ENCODE measurements around the gene SUGCT.

SUGCT gene

GRCh38 chr7:40721342-40721949 lies 586.6 kb downstream of the SUGCT start:
- Histone ChIP-seq H3K9me3 (ENCODE audit: control insufficient read depth, insufficient read depth, low read depth, low read length) (no peaks in the 10 kb centered on the region), H3K9ac (ENCODE audit: low read length) (no peak overlapping the region), H3K27me3 (ENCODE audit: control insufficient read depth, insufficient read depth, low read length) (no peaks in the 10 kb centered on the region), H3K4me3 (ENCODE audit: low read depth, low read length) (no peak overlapping the region), H3K27ac (ENCODE audit: low read depth, low read length) (no peak overlapping the region), H3K4me1 (ENCODE audit: control insufficient read depth, insufficient read depth, low read length) (peaks cover 8% of the 10 kb centered on the region), H3K36me3 (ENCODE audit: control insufficient read depth, insufficient read depth, low read length) (no peaks in the 10 kb centered on the region)

DNA sequence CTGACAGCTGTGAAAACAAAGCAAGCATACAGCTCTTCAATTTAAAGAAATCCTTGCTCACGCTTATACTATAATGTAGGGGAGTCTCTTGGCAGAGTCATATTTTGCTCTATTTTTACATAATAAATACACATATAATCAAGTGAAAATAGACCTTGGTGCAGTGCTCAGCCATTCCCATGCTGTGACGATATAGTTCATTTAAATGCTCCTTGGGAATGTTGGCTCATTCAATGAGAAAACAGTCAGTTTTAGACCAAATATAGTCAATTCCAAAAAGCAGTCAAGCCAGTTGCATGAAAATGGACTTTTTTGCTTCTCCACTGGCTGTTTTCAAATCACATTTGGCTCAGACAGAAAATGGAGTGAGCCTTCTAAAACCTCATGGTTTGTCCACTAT lies 587.4 kb downstream of the SUGCT start:
- Histone ChIP-seq H3K36me3 (ENCODE audit: control insufficient read depth, insufficient read depth, low read length) (no peaks in the 10 kb centered on the region), H3K9ac (ENCODE audit: low read length) (no peak overlapping the region), H3K9me3 (ENCODE audit: control insufficient read depth, insufficient read depth, low read depth, low read length) (no peaks in the 10 kb centered on the region), H3K4me3 (ENCODE audit: low read depth, low read length) (no peak overlapping the region), H3K27ac (ENCODE audit: low read depth, low read length) (no peak overlapping the region), H3K4me1 (ENCODE audit: control insufficient read depth, insufficient read depth, low read length) (peaks cover 8% of the 10 kb centered on the region), H3K27me3 (ENCODE audit: control insufficient read depth, insufficient read depth, low read length) (no peaks in the 10 kb centered on the region)

GRCh38 chr7:40723829-40724228 lies 589.0 kb downstream of the SUGCT start:
- H3K4me1 ChIP-seq (ENCODE audit: control insufficient read depth, insufficient read depth, low read length) = peaks cover 4% of the 10 kb centered on the region; the same call in 1 of the 2 replicates

GRCh38 chr7:40726559-40726958 lies 591.8 kb downstream of the SUGCT start:
- Histone ChIP-seq H3K4me3 (ENCODE audit: low read depth, low read length) (no peak overlapping the region), H3K4me1 (ENCODE audit: control insufficient read depth, insufficient read depth, low read length) (peaks cover 4% of the 10 kb centered on the region; the same call in 1 of the 2 replicates), H3K9me3 (ENCODE audit: control insufficient read depth, insufficient read depth, low read depth, low read length) (no peaks in the 10 kb centered on the region; the same call in 1 of the 2 replicates), H3K36me3 (ENCODE audit: control insufficient read depth, insufficient read depth, low read length) (no peaks in the 10 kb centered on the region), H3K27me3 (ENCODE audit: control insufficient read depth, insufficient read depth, low read length) (no peaks in the 10 kb centered on the region), H3K9ac (ENCODE audit: low read length) (no peak overlapping the region), H3K27ac (ENCODE audit: low read depth, low read length) (no peak overlapping the region)

More at GRCh38 chr7:40723829-40724228, 589.0 kb downstream of the SUGCT start:
- Histone ChIP-seq H3K27ac (ENCODE audit: low read depth, low read length) (no peak overlapping the region), H3K27me3 (ENCODE audit: control insufficient read depth, insufficient read depth, low read length) (no peaks in the 10 kb centered on the region), H3K9me3 (ENCODE audit: control insufficient read depth, insufficient read depth, low read depth, low read length) (no peaks in the 10 kb centered on the region), H3K9ac (ENCODE audit: low read length) (no peak overlapping the region), H3K4me3 (ENCODE audit: low read depth, low read length) (no peak overlapping the region), H3K36me3 (ENCODE audit: control insufficient read depth, insufficient read depth, low read length) (no peaks in the 10 kb centered on the region)

- Histone ChIP-seq H3K36me3 (ENCODE audit: control insufficient read depth, insufficient read depth, low read length) (no peaks in the 10 kb centered on the region), H3K9me3 (ENCODE audit: control insufficient read depth, insufficient read depth, low read depth, low read length) (peaks cover 5% of the 10 kb centered on the region), H3K27ac (ENCODE audit: low read depth, low read length) (peak overlapping the region; percentile 38; the same call in 1 of the 2 replicates), H3K4me1 (ENCODE audit: control insufficient read depth, insufficient read depth, low read length) (peaks cover 5% of the 10 kb centered on the region; the same call in 1 of the 2 replicates), H3K4me3 (ENCODE audit: low read depth, low read length) (no peak overlapping the region), H3K9ac (ENCODE audit: low read length) (no peak overlapping the region), H3K27me3 (ENCODE audit: control insufficient read depth, insufficient read depth, low read length) (no peaks in the 10 kb centered on the region)
Observed at GRCh38 chr7:40733114-40733513, 598.3 kb downstream of the SUGCT start.

GRCh38 chr7:40733578-40733977 lies 598.8 kb downstream of the SUGCT start:
- peaks cover 5% of the 10 kb centered on the region for H3K9me3 ChIP-seq (ENCODE audit: control insufficient read depth, insufficient read depth, low read depth, low read length)
- no peak overlapping the region for H3K4me3 ChIP-seq (ENCODE audit: low read depth, low read length)
- peak overlapping the region; percentile 38; the same call in 1 of the 2 replicates for H3K27ac ChIP-seq (ENCODE audit: low read depth, low read length)
- peak overlapping the region; percentile 13 for H3K9ac ChIP-seq (ENCODE audit: low read length)
- no peaks in the 10 kb centered on the region for H3K36me3 ChIP-seq (ENCODE audit: control insufficient read depth, insufficient read depth, low read length)
- peaks cover 5% of the 10 kb centered on the region; the same call in 1 of the 2 replicates for H3K4me1 ChIP-seq (ENCODE audit: control insufficient read depth, insufficient read depth, low read length)
- H3K27me3 ChIP-seq (ENCODE audit: control insufficient read depth, insufficient read depth, low read length) = no peaks in the 10 kb centered on the region

DNA sequence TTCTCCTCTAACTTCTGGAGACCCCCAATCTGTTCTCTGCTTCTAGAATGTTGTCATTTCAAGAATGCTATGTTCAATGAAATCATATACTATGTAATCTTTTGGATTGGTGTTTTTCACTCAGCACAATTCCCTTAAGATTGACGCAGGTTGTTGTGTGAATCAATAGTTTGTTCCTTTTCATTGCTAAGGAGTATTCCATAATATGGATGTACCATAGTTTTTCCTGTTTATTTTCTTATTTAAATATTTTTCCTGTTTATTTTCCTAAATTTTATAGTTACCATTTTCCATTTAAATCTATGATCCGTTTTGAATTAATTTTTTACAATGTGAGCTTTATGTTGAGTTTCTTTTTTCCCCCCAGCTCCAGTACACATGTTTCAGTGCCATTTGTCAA lies 604.5 kb downstream of the SUGCT start:
- H3K4me1 ChIP-seq (ENCODE audit: control insufficient read depth, insufficient read depth, low read length) = no peaks in the 10 kb centered on the region
- H3K9ac ChIP-seq (ENCODE audit: low read length) = no peak overlapping the region
- no peak overlapping the region for H3K4me3 ChIP-seq (ENCODE audit: low read depth, low read length)
- H3K9me3 ChIP-seq (ENCODE audit: control insufficient read depth, insufficient read depth, low read depth, low read length) = peaks cover 4% of the 10 kb centered on the region; the same call in 1 of the 2 replicates
- H3K27ac ChIP-seq (ENCODE audit: low read depth, low read length) = no peak overlapping the region
- H3K36me3 ChIP-seq (ENCODE audit: control insufficient read depth, insufficient read depth, low read length) = no peaks in the 10 kb centered on the region
- no peaks in the 10 kb centered on the region for H3K27me3 ChIP-seq (ENCODE audit: control insufficient read depth, insufficient read depth, low read length)

GRCh38 chr7:40742270-40742669 lies 607.5 kb downstream of the SUGCT start:
- H3K4me1 ChIP-seq (ENCODE audit: control insufficient read depth, insufficient read depth, low read length) = 0 out of 2 replicates have a peak, but pooled peaks cover 10% of the 10 kb centered on the region
- no peaks in the 10 kb centered on the region for H3K27me3 ChIP-seq (ENCODE audit: control insufficient read depth, insufficient read depth, low read length)
- H3K9ac ChIP-seq (ENCODE audit: low read length) = no peak overlapping the region
- no peak overlapping the region for H3K27ac ChIP-seq (ENCODE audit: low read depth, low read length)
- H3K9me3 ChIP-seq (ENCODE audit: control insufficient read depth, insufficient read depth, low read depth, low read length) = peaks cover 4% of the 10 kb centered on the region; the same call in 1 of the 2 replicates
- H3K36me3 ChIP-seq (ENCODE audit: control insufficient read depth, insufficient read depth, low read length) = no peaks in the 10 kb centered on the region
- no peak overlapping the region for H3K4me3 ChIP-seq (ENCODE audit: low read depth, low read length)

DNA sequence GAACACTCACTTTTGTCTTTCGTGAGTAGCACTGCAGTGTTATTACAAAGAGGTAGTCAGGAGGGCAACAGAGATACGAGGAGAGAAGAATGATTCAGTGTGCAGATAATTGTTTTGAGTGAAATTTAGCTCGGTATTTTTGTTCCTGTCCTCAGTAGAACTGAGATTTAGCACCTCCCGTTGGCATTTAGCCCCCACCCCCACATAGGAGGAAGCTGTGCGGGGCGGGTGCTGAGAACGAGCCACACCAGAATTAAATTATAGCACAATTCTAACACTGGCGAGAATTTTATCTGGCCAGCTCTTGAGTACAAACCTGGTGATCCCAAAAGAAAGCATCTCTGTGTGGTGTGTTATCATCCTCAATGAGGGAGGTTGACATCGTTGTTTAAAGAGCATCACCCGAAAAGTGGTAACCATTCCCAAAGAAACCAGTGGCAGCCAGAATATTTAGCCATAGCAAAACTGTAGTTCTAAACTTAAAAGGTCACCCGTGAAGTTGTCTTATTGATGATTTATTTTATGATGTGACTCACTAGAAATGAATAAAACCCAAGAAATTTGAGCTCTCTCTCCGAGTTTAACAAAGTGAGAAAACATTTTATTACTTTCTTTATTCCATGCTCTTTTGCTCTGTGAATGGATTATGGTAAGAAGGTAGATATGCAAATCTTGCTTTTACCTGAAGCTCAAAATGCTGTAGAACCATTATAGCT lies 612.2 kb downstream of the SUGCT start:
- no peaks in the 10 kb centered on the region for H3K9me3 ChIP-seq (ENCODE audit: control insufficient read depth, insufficient read depth, low read depth, low read length)
- peaks cover 21% of the 10 kb centered on the region for H3K4me1 ChIP-seq (ENCODE audit: control insufficient read depth, insufficient read depth, low read length)
- H3K9ac ChIP-seq (ENCODE audit: low read length) = no peak overlapping the region
- no peaks in the 10 kb centered on the region for H3K36me3 ChIP-seq (ENCODE audit: control insufficient read depth, insufficient read depth, low read length)
- H3K27me3 ChIP-seq (ENCODE audit: control insufficient read depth, insufficient read depth, low read length) = no peaks in the 10 kb centered on the region
- no peak overlapping the region for H3K4me3 ChIP-seq (ENCODE audit: low read depth, low read length)
- no peak overlapping the region for H3K27ac ChIP-seq (ENCODE audit: low read depth, low read length)

DNA sequence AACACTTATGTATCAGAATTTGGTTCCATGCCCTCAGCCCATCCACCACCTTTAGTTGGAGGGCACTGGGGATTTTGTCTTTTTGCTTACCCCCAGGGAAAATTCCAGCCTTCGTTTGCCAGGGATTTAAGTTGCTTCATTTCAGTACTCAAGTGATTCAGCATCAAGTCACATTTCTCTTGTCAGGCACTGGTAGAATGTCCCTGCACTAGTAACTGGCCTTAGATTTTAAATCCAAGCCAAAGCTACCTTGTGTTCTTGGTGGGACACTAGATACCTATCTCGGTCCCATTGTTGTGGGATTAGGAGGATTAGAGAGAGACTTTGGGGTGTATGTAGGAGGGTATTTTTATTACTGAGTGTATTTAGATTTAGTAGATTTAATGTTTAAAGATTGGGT lies 613.1 kb downstream of the SUGCT start:
- Histone ChIP-seq H3K4me3 (ENCODE audit: low read depth, low read length) (no peak overlapping the region), H3K36me3 (ENCODE audit: control insufficient read depth, insufficient read depth, low read length) (no peaks in the 10 kb centered on the region), H3K9me3 (ENCODE audit: control insufficient read depth, insufficient read depth, low read depth, low read length) (no peaks in the 10 kb centered on the region), H3K4me1 (ENCODE audit: control insufficient read depth, insufficient read depth, low read length) (peaks cover 21% of the 10 kb centered on the region), H3K27me3 (ENCODE audit: control insufficient read depth, insufficient read depth, low read length) (no peaks in the 10 kb centered on the region), H3K27ac (ENCODE audit: low read depth, low read length) (no peak overlapping the region), H3K9ac (ENCODE audit: low read length) (no peak overlapping the region)

DNA sequence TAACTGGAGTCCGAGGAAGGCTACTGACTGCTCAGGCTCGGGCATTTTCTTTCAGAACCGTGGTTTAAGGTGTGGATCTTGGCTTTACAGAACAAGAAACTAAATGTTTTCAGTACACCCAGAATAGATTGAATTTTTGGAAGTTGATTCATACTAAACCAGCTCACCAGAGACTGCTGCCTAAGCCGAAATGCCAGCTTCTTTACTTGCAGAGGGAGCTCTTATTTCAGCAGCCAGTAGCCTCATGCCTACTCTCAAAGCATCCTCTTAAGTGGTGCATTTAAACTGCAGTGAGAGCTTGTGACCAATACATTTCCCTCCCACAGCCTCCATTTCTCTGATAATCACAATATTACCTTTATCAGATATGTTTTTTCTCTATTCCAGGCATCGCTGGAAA lies 615.1 kb downstream of the SUGCT start:
- H3K4me1 ChIP-seq (ENCODE audit: control insufficient read depth, insufficient read depth, low read length) = peaks cover 21% of the 10 kb centered on the region
- no peaks in the 10 kb centered on the region for H3K27me3 ChIP-seq (ENCODE audit: control insufficient read depth, insufficient read depth, low read length)
- H3K9ac ChIP-seq (ENCODE audit: low read length) = no peak overlapping the region

More for the DNA sequence above, 615.1 kb downstream of the SUGCT start:
- Histone ChIP-seq H3K9me3 (ENCODE audit: control insufficient read depth, insufficient read depth, low read depth, low read length) (no peaks in the 10 kb centered on the region), H3K36me3 (ENCODE audit: control insufficient read depth, insufficient read depth, low read length) (no peaks in the 10 kb centered on the region), H3K4me3 (ENCODE audit: low read depth, low read length) (no peak overlapping the region), H3K27ac (ENCODE audit: low read depth, low read length) (no peak overlapping the region)

Data from HUES6 (cell line).